ENCODE measurements around the gene SRPRB.

SRPRB gene

DNA sequence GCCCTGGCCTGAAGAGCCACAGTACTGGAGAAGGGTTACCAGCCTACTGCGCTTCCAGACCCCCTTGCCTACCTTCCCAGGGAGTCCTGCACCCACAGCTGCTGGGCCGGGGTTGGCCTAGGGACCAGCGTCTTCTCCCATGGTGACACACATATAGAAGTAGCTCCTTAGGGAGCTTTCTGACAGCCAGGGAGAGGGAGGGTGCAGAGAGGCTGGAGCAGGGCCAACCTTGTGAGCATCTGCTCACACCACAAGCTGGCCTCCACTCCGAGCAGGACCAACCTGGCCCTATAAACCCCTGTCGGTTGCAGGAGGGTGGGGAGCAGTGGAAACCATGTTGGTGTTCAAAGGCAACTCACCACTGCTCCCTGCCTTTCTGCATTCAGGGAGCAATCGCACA lies 35.2 kb downstream of the SRPRB start:
- DNase-seq (ENCODE audit: low read depth in 3 of 3) = no peak

DNA sequence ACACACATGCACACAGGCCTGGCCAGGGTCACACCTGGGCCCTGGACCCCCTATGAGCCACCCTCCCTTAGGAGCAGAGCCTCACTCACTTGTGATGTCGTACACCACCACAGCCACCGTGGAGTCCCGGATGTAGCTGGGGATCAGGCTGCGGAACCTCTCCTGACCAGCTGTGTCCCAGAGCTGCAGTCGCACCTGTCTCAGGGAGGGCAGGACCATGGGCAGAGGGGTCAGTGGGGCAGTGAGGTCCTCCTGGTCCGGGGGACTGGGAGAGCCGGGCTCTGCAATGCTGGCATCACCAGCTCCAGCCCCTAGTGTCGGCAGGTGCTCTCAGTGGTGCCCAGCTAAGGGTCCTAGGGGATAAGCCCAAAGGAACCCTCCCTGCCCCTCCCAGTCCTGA lies 35.6 kb downstream of the SRPRB start:
- DNase-seq (ENCODE audit: low read depth in 3 of 3) = no peak

DNA sequence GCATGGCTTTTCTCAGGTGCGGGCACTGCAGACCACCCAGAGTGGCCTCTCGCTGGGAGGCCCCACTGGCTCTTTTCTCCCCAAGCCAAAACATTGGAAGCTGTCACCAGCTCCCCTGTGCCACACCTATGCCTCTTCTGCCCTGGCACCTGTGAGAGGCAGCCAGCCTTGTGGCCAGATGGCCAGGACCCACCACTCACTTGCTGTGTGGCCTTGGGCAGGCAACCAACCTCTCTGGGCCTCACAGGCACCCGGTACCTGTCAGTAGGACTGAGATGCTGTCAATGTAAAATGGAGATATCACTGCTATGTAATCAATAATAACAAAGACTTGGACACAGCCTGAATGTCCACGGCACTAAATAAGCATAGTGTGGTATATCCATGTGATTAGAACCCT lies 36.5 kb downstream of the SRPRB start:
- no peak for DNase-seq (ENCODE audit: low read depth in 3 of 3)

- no peak for DNase-seq (ENCODE audit: low read depth in 3 of 3)
These were observed 38.0 kb downstream of the SRPRB start for GRCh38 chr3:133843634-133844033.

DNA sequence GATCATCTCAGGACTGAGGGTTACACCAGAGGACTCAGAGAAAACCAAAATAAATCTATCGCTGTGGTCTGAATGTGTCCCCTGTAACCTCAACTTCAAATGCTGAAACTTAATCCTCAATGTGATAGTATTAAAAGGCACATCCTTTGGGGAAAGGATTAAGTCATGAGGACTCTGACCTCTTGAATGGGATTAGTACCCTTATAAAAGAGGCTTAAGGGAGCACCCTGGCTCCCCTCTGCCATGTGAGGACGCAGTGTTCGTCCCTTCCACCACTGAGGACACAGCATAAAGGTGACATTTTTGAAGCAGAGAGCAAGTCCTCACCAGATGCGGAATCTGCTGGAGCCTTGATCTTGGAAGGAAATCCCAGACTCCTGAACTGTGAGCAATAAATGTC lies 39.5 kb downstream of the SRPRB start:
- no peak for DNase-seq (ENCODE audit: low read depth in 3 of 3)

DNA sequence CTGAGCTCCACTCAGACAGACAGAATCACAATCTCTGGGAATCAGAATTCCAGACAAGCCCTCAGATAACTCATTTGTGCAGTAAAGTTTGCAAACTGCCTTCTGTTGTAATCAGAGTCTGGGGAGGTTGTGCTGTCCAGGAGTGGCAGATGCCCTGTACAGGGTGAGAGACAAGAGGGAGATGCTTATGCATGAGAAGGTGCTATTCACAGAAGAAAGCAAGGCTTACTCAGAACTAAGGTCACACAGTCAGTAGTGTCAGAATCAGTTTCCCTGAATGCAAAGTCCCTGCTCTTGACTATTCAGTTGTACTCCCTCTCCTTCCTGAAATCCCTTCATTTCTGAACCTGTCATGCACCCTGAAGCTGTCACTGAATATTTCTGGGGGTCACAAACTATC lies 43.7 kb downstream of the SRPRB start:
- no peak for DNase-seq (ENCODE audit: low read depth in 3 of 3)

DNA sequence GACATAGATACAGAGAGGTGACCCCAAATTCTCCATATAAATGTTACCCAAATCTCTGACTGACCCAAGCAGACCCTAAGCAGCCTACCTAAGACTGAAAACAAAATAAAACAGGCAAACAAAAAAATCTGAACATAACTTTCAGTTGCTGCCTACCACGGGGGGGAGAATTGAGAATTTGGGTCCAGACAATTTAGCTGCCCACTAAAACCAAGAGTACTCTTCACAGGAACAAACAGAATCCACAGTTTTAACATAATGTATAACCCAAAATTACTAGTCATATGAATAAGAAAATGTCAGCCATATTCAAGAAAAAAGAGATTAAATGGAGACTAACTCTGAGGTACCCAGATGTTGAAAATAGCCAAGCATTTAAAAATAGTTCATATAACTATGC lies 44.4 kb downstream of the SRPRB start:
- DNase-seq (ENCODE audit: low read depth in 3 of 3) = no peak

GRCh38 chr3:133851266-133851906 lies 45.8 kb downstream of the SRPRB start:
- no peak for DNase-seq (ENCODE audit: low read depth in 3 of 3)

GRCh38 chr3:133851931-133852330 lies 46.3 kb downstream of the SRPRB start:
- DNase-seq (ENCODE audit: low read depth in 3 of 3) = no peak

DNA sequence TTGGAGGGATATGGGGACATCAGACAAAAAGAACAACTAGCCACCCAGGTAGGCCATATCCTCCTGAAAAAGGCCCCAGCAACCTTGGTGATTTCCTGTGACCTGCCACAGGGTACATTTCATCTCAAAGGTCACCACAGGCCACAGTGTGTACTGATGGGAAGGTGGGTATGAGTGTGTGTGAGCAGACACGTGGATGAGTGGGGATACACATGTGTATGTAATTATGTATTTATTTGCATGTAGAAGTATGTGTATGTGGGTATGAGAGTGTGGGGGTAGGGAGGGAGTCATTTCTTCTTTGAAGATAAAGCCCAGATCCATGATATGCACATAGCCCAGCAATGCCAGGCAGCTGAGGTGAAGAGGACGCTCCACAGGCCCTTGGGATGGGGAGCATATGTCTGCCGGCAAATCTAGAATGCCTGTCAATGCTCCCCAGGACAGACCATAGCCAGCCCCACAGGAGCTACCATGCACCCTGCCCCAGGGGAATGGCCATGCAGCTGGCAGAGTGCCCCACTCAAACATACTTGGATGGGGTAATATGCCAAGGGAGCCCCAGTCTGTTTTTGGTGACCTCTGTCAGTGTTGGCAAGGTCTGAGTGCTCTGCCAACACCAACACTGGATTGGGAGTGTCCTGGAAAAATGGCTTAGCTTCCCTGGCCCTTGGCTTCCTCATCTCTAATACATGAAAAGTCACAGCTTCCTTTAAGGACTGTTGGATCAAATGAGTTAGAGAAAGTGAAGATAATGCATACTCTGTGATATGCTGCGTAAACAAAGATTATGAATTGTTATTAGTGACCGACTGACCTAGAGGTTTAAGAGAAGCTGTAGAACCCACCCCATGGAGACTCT lies 47.7 kb downstream of the SRPRB start:
- no peak for DNase-seq (ENCODE audit: low read depth in 3 of 3)

- no peak for DNase-seq (ENCODE audit: low read depth in 3 of 3)
These were observed 48.3 kb downstream of the SRPRB start for GRCh38 chr3:133853925-133854227.

- no peak for DNase-seq (ENCODE audit: low read depth in 3 of 3)
These were observed 48.8 kb downstream of the SRPRB start for GRCh38 chr3:133854264-133855001.

DNA sequence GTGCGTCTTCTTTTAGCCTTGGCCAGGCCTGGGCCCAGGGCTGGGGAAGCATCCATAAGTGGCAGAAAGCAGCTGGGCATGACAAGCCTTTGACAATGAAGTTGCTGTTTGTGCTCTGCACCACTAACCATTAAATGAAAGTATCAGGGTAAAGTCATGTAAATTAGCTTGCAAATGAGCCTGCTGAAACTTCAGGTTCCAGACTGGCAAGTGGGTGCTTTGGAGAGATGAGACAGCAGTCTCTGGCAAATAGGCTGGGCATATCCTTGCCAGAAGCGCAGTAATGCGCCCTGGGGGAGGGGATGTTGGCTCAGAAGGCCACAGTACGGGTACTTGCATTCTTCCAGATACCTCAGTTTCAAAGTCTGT lies 49.4 kb downstream of the SRPRB start:
- no peak for DNase-seq (ENCODE audit: low read depth in 3 of 3)

GRCh38 chr3:133855772-133856171 lies 50.2 kb downstream of the SRPRB start:
- no peak for DNase-seq (ENCODE audit: low read depth in 3 of 3)

- DNase-seq (ENCODE audit: low read depth in 3 of 3) = no peak
These were observed 50.7 kb downstream of the SRPRB start for GRCh38 chr3:133856316-133856715.

- no peak for DNase-seq (ENCODE audit: low read depth in 3 of 3)
These were observed 52.2 kb downstream of the SRPRB start for GRCh38 chr3:133857767-133858166.

- no peak for DNase-seq (ENCODE audit: low read depth in 3 of 3)
These were observed 54.0 kb downstream of the SRPRB start for GRCh38 chr3:133859381-133860234.

- no peak for DNase-seq (ENCODE audit: low read depth in 3 of 3)
These were observed 54.9 kb downstream of the SRPRB start for GRCh38 chr3:133860519-133860918.

- no peak for DNase-seq (ENCODE audit: low read depth in 3 of 3)
These were observed 56.5 kb downstream of the SRPRB start for GRCh38 chr3:133862161-133862560.

DNA sequence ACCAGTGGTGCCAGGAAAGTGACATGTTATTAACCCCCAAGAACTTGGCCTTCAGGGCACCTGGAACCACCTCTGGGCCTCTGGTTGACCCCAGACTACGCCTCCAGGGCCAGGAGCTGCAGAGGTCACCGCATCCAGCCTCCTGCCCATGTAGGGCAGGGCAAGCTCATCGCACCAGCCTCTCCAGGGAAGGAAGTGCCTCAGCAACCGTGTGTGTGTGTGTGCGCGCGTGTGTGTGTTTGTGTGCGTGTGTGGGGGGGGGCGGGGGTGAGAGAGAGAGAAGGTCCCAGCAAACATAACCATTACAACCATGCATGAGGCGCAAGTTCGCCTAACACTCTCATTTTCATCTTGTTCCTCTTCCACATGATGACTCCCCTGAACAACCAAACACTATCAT lies 58.3 kb downstream of the SRPRB start:
- DNase-seq (ENCODE audit: low read depth in 3 of 3) = no peak

- DNase-seq (ENCODE audit: low read depth in 3 of 3) = no peak
These were observed 59.0 kb downstream of the SRPRB start for GRCh38 chr3:133864616-133865015.

Measured in stimulated activated CD4-positive, alpha-beta T cell treated with anti-CD3 and anti-CD28 coated beads, TNF-alpha, amount 100 ng/mL, for 4 hours (primary cell).